NCI-H187 treated with DMSO at 0.1 percent for 48 hours (cell line): ENCODE data around the gene ZNF599.
A peak's percentile ranks its signal among the peaks of the same experiment; 100 is the strongest.
"Not testable (repeated sequence)": the region's sequence is repeated elsewhere in the genome, so short reads cannot be mapped to it uniquely, and the experiment has no call there.

Source experiments
- DNase-seq: peaks from one replicate; lab custom pipeline; 2025; lab: John Stamatoyannopoulos, UW

Gene ZNF599

GRCh38 chr19:34772697-34773554 is at the start of gene ZNF599:
Gene ZNF599 (minus strand): TSS chr19:34773215. CDS start chr19:34772841, 374 bp downstream.
- DNase-seq = peak; percentile 86

DNA sequence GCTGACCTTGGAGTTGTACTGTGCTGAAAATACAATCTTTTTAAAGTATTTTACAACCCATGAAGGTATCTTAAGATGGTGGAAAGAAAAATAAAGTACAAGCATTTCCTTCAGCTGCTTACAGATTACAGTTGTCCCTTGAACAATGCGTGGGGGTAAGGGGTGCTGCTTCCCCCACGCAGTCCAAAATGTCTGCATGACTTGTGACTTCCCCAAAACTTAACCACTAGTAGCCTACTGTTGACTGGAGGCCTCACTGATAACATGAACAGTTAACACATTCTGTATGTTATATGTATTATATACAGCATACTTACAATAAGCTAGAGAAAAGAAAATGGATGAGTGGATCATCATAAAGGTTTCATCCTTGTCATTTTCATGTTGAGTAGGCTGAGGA is 45.3 kb upstream of the ZNF599 start:
- DNase-seq = no peak

DNA sequence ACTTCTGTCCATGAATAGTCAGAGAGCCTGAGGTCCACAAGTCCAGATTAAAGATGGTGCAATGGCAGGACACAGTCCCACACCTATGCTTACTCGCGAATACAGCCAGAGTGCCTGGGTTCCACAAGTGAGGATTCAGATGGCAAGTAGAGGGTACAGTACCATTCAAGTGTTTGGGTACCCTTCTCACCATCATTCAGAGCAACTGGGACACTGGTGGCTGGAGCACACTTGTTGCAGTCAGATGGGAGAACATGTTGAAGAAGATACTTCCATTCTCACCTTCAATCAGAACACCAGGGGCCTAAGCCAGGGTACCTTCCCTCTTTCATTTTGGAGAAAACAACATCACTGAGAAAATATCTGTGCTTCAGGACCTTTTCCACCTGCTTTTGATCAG is 43.7 kb upstream of the ZNF599 start:
- no peak for DNase-seq

DNA sequence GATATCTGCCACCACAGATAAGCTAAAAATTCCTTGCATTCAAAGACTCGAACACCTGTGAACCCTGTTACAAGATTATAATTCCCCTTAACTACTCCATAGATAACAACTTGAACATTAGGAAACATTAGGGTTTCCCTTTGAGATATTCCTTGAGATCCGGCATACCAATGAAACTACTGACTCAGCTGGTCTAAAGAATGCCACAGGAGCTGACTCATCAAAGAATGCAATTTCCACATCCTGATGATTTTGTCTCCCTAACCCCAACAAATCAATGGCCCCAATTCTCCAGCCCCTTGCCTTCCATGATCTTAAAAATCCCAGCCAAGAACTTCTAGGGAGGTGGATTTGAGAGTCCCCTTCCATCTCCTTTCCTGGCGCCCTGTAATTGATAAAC is 35.6 kb upstream of the ZNF599 start:
- no peak for DNase-seq

GRCh38 chr19:34806976-34807860 is 34.2 kb upstream of the ZNF599 start:
- DNase-seq = no peak

- no peak for DNase-seq
Measured at GRCh38 chr19:34804115-34804514, 31.1 kb upstream of the ZNF599 start.

GRCh38 chr19:34796953-34797352 is 23.9 kb upstream of the ZNF599 start:
- not testable (repeated sequence) for DNase-seq

- DNase-seq = no peak
Measured at GRCh38 chr19:34794066-34794960, 21.3 kb upstream of the ZNF599 start.

DNA sequence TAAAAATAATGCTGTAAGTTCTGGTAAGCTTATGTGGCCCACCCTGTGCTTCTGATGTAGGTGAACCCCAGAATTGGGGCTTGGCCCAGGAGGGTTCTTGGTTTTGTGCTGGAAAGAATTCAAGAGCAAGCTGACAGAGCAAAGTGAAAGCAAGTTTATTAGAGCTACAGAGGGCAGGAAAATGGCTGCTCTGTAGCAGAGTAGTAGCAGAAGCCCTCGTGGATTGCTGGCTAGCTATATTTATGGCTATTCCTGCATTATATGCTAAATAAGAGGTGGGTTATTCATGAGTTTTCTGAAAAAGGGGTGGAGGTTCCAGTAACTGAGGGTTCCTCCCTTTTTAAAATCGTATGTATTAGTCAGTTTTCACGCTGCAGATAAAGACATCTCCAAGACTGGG is 20.6 kb upstream of the ZNF599 start:
- DNase-seq = no peak

DNA sequence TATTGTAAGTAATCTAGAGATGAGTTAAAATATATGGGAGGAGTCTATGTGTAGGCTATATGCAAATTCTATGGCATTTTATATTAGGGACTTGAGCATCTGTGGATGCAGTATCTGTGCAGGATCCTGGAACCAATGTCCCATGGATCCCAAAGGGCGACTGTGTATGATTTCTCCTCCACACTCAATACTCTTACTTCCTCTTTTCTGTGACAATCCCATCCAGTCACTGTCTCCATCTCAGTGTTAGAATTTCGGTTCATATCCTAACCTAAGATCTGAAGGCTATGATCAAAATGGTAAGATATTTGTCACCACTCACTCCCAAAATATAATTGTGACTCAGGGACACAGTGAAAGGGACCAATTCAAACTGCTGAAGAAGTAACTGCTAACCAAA is 15.1 kb upstream of the ZNF599 start:
- DNase-seq = no peak

DNA sequence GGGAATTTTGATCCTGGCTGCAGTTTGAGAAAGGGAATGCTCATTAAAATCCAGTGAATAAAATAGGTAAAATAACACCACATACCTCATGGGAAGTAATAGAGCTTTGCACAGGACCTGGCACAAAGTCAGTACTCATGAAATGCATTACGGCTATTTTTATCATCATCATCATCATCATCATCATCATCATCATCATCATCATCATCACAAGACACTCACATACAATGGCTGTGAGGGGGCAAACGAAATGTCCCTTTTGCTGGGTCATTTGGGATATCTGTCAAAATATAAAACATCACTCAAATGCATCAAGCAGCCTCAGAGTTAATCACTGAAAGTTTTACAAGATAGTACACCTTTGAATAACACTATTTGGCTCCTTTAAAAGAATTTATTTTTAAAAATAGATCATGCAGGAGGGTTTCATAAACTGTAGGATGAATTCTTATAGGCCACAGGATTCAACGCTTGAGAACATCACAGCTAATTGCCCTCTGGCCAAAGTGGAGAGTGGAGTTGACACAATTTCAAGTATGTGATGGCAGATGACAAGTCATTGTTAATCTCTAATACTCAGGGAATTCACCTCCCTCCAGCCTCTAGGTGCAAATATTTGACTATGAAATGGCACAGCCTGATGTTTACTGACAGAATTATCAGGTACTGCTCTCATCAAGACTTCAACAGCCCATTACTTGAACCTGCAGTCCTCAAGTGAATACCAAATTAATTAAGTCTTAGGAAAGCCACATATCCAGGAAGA is 14.2 kb upstream of the ZNF599 start:
- DNase-seq = no peak

DNA sequence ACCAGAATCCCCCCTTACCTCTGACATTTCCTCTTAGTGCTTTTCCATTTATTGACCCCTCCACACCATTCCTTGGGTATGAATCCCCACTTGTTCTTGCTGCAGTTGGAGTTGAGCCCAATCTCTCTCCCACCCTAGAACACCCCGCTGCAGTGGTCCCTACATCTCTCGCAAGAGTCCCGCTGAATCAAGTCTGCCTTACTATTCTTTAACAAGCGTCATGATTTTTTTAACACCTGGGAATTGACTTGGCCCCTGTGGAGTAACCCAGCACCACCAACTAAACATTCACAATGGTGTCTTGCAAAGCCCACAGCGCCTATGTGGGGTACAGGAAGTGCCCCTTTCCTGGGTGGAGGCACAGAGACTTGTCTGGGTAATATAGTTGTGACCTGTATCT is 13.2 kb upstream of the ZNF599 start:
- DNase-seq = no peak

DNA sequence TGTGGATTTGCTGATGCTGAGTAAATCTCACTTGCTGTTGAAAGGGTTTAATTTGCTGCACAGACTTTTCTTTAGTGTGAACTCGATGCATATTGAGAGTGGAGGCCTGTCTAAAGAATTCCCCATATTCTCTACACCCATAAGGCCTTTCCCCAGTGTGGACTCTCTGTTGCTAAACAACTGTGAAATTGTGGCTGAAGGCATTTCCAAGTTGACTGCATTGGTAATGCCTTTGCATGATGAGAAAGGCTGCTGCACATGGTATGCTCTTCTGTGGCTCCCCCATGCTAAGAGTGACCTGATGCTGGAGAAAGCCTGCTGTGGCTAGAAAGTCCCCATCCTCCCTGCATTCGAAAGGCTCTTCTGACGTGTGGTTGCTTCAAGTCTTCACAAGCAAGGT is 6.6 kb upstream of the ZNF599 start:
- DNase-seq = no peak

DNA sequence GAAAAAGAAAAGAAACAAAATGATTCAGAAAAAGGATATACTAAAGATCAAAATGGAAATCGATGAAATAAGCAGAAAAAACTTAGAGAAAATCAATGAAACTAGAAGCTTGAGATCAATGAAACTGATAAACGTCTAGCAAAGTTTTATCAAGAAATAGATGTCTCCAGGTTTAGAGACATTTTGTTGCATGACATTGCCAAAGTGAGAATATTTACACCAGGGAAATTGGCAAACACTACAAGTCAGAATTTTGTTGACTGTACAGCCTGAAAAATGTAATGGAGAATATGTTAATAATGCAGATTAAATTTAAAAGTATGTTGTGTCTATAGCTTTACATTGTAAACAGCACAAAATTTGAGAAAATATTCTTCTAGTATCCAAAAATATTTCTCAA is 5.3 kb upstream of the ZNF599 start:
- no peak for DNase-seq

DNA sequence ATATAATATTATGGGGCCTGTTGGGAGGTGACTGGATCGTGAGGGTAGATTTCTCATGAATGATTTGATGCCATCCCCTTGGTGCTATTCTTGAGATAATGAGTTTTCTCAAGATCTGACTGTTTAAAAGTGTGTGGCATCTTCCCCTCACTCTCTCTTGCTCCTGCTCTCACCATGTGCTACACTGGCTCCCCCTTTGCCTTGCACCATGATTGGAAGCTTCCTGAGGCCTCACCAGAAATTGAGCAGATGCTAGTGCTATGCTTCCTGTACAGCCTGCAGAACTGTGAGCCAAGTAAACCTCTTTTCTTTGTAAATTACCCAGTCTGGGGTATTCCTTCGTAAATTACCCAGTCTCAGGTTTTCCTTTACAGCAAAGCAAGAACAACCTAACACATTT is 1.8 kb upstream of the ZNF599 start:
- no peak for DNase-seq

- DNase-seq = no peak
Measured at GRCh38 chr19:34773555-34773864, 495 bp upstream of the ZNF599 start.

DNA sequence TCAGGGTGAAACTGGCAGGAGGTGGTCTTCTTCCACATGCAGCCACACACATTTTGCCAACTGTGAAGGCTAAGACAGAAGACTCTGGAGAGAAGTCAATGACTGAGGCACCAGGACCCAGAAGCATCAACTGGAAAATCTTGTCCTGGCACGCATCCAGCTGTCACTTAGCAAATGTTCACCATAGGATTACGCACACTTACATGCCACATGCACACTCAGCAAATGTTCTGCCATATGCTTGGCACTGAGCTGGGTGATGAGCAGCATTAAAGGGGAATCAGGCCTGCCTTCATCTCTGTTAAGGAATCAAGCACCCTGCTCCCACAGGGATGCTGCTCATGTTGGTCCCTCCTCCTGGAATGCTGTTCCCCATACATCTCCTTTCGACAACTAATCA is 5.1 kb downstream of the ZNF599 start:
- no peak for DNase-seq

GRCh38 chr19:34766386-34766785 is 6.6 kb downstream of the ZNF599 start:
- DNase-seq = no peak

- DNase-seq = no peak
Measured at GRCh38 chr19:34759218-34759917, 13.6 kb downstream of the ZNF599 start.

DNA sequence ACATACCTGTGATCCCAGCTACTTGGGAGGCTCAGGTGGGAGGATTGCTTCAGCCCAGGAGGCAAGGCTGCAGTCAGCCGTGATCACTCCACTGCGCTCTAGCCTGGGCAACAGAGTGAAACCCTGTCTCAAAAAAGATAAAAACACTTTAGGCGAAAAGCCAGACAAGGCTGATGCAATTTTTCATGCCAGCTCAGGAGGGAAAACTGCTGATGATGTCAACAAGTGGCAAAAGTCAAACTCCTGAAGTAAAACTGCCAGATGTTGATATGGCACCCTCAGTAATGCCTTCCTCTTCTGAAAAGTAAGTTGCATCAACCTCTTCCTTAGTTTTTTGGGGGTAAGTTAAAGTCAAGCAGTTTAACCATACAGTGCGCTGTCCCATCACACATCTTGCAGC is 15.6 kb downstream of the ZNF599 start:
- no peak for DNase-seq
